Tibial nerve (tissue), 4 donors: ENCODE data around the gene OR10K2. TPM values are rescaled to one million over a fixed set of nuclear protein-coding genes. Genes with fewer than 3 reads are reported as not detected.

Experiments
- DNase-seq, 2 donors: peaks; one replicate each; pipeline ENCODE4 v3.0.0-alpha.2; 2019; ENCODE audit warnings: low spot score in 2 of 2
- H3K27ac ChIP-seq, 4 donors: fragments of 200-600 bp; sonication (generic) in 3 of 4; one replicate each; pipeline ENCODE4 v1.5.1; 2017 to 2019; ENCODE audit warnings: mild to moderate bottlenecking in 1 of 4
- H3K27me3 ChIP-seq, 2 donors: fragments of 200-600 bp; sonication (generic) in 1 of 2; one replicate each; pipeline versions ENCODE4 v1.5.1 to v1.6.0; 2017 to 2019
- H3K36me3 ChIP-seq, 3 donors: fragments of 200-600 bp; sonication (generic); one replicate each; pipeline ENCODE4 v1.5.1; 2018 to 2019
- H3K4me1 ChIP-seq, 4 donors: fragments of 200-600 bp; sonication (generic) in 3 of 4; one replicate each; pipeline ENCODE4 v1.5.1; 2017 to 2019
- H3K4me3 ChIP-seq, 4 donors: fragments of 200-600 bp; sonication (generic) in 3 of 4; one replicate each; pipeline ENCODE4 v1.5.1; 2017 to 2019; ENCODE audit warnings: mild to moderate bottlenecking in 1 of 4, moderate library complexity in 1 of 4
- H3K9me3 ChIP-seq, 4 donors: fragments of 200-600 bp; sonication (generic) in 3 of 4; one replicate each; pipeline ENCODE4 v1.5.1; 2017 to 2019
- CTCF ChIP-seq, 5 experiments: fragments of 200-600 bp in 3 of 5; fragments of 450-650 bp in 2 of 5; sonication (generic) in 3 of 5; IDR thresholded peaks; one replicate each; pipeline ENCODE4 v1.5.1; 2016 to 2019; ENCODE audit warnings: antibody characterized with exemption in 5 of 5, mild to moderate bottlenecking in 3 of 5, moderate library complexity in 2 of 5
- EP300 ChIP-seq, 2 donors: sonication (generic); formaldehyde crosslinking; IDR thresholded peaks; one replicate each; pipeline ENCODE4 v1.6.1; 2017; ENCODE audit warnings: antibody characterized with exemption in 2 of 2, mild to moderate bottlenecking in 1 of 2
- POLR2A ChIP-seq, 2 donors: fragments of 450-650 bp; IDR thresholded peaks; one replicate each; pipeline ENCODE4 v1.6.1; 2017; ENCODE audit warnings: antibody characterized with exemption in 2 of 2, mild to moderate bottlenecking in 2 of 2, moderate library complexity in 2 of 2
- WGBS, 2 donors: methylation state at CpG; one replicate each; pipeline ENCODE4 v1.1.5; 2018; 5-methylcytosine and 5-hydroxymethylcytosine counted together
- total RNA-seq, 4 donors: library from RNA; depleted of rRNA; stranded (reverse); fragments of >200 nt; gene quantifications; one replicate each; pipeline ENCODE4 v1.1.0, GENCODE V29; 2016

OR10K2 gene
- not detected for total RNA-seq

GRCh38 chr1:158426137-158426536 is at the start of gene OR10K2:
Gene OR10K2 (minus strand): TSS chr1:158426237. CDS start chr1:158420866, 5,371 bp downstream.
- Histone ChIP-seq H3K9me3 (peaks cover 0 to 12% (median 0%) of the 10 kb centered on the region in 4 donors), H3K27ac (no peak within 1 kb of the TSS), H3K27me3 (no peaks in the 10 kb centered on the region), H3K36me3 (no peaks in the 10 kb centered on the region), H3K4me1 (no peaks in the 10 kb centered on the region), H3K4me3 (no peak within 1 kb of the TSS)
- 63 to 77% methylated on average over 1 of the region's 1 CpG for WGBS, 2 donors
- no peak for DNase-seq
- TF ChIP-seq EP300 (IDR thresholded peaks at IDR 0.05) = no peak
- no peak for TF ChIP-seq CTCF (IDR thresholded peaks at IDR 0.05)
- TF ChIP-seq POLR2A (IDR thresholded peaks at IDR 0.05) = no peak

- Histone ChIP-seq H3K27ac (no peak within 1 kb of the TSS), H3K4me3 (no peak within 1 kb of the TSS), H3K36me3 (no peaks in the 10 kb centered on the region), H3K4me1 (no peaks in the 10 kb centered on the region), H3K27me3 (no peaks in the 10 kb centered on the region), H3K9me3 (no peaks in the 10 kb centered on the region)
- no peak for TF ChIP-seq EP300 (IDR thresholded peaks at IDR 0.05)
- TF ChIP-seq POLR2A (IDR thresholded peaks at IDR 0.05) = no peak
- TF ChIP-seq CTCF (IDR thresholded peaks at IDR 0.05) = no peak
- DNase-seq = no peak
Observed at GRCh38 chr1:158471920-158472319, 45.9 kb upstream of the OR10K2 start, which contains the start of gene OR10R2. Gene OR10R2 (plus strand): TSS chr1:158472220. CDS start chr1:158472326, 106 bp downstream.

- 72 to 87% methylated on average over 2 of the region's 2 CpGs for WGBS, 2 donors
- TF ChIP-seq EP300 (IDR thresholded peaks at IDR 0.05) (no peak), CTCF (IDR thresholded peaks at IDR 0.05) (no peak), POLR2A (IDR thresholded peaks at IDR 0.05) (no peak)
- no peaks in the 10 kb centered on the region for H3K27me3 ChIP-seq
- H3K4me1 ChIP-seq = no peaks in the 10 kb centered on the region
- H3K36me3 ChIP-seq = no peaks in the 10 kb centered on the region
- H3K4me3 ChIP-seq = no peak within 1 kb of the TSS
- DNase-seq = no peak
- H3K9me3 ChIP-seq = no peaks in the 10 kb centered on the region
- H3K27ac ChIP-seq = no peak within 1 kb of the TSS
Observed at GRCh38 chr1:158461534-158461933, 35.5 kb upstream of the OR10K2 start, which contains the start of gene OR10K1. Gene OR10K1 (plus strand): TSS chr1:158461834. CDS start chr1:158465562, 3,728 bp downstream.

- Histone ChIP-seq H3K9me3 (peaks cover 0 to 2% (median 0%) of the 10 kb centered on the region in 4 donors), H3K27ac (no peak overlapping the region), H3K27me3 (no peaks in the 10 kb centered on the region), H3K4me1 (no peaks in the 10 kb centered on the region), H3K36me3 (no peaks in the 10 kb centered on the region), H3K4me3 (no peak overlapping the region)
- no peak for DNase-seq
- TF ChIP-seq CTCF (IDR thresholded peaks at IDR 0.05) (no peak), POLR2A (IDR thresholded peaks at IDR 0.05) (no peak), EP300 (IDR thresholded peaks at IDR 0.05) (no peak)
Observed at GRCh38 chr1:158458263-158458662, 32.2 kb upstream of the OR10K2 start.

GRCh38 chr1:158457246-158457645 is 31.2 kb upstream of the OR10K2 start:
- no peaks in the 10 kb centered on the region for H3K36me3 ChIP-seq
- no peak for DNase-seq
- H3K27me3 ChIP-seq = no peaks in the 10 kb centered on the region
- peaks cover 0 to 6% (median 0%) of the 10 kb centered on the region in 4 donors for H3K9me3 ChIP-seq
- H3K4me1 ChIP-seq = no peaks in the 10 kb centered on the region
- H3K4me3 ChIP-seq = no peak overlapping the region
- TF ChIP-seq CTCF (IDR thresholded peaks at IDR 0.05) = no peak
- no peak for TF ChIP-seq POLR2A (IDR thresholded peaks at IDR 0.05)
- no peak for TF ChIP-seq EP300 (IDR thresholded peaks at IDR 0.05)
- no peak overlapping the region for H3K27ac ChIP-seq
